ENCODE measurements around the gene IDS.
"Not testable (repeated sequence)": the region's sequence is repeated elsewhere in the genome, so short reads cannot be mapped to it uniquely, and the experiment has no call there.

- TF ChIP-seq CTCF, POLR2A (IDR thresholded peaks at IDR 0.05): not testable (repeated sequence)
Observed at GRCh38 chrX:149533999-149534398, 28.9 kb upstream of the IDS start.

Measured in heart left ventricle (tissue), 13 donors.